Spleen (tissue), 11 donors: ENCODE data around the gene KATNA1. TPM values are rescaled to one million over a fixed set of nuclear protein-coding genes. Genes with fewer than 3 reads are reported as not detected.

ENCODE experiments used
- DNase-seq: peaks from one replicate; pipeline ENCODE4 v3.0.0-alpha.2; 2020
- H3K27ac ChIP-seq, 8 donors: fragments of 200-600 bp; sonication (generic) in 7 of 8; 1 replicate in 4 of 8; 2 replicates in 4 of 8; pipeline versions ENCODE4 v1.5.0 to v1.8.0; 2016 to 2021; ENCODE audit warnings: inconsistent platforms in 4 of 8, mild to moderate bottlenecking in 4 of 8, moderate library complexity in 1 of 8
- H3K27me3 ChIP-seq, 7 donors: fragments of 200-600 bp; sonication (generic) in 6 of 7; replicated peaks in 1 of 7; 1 replicate in 4 of 7; 2 replicates in 3 of 7; pipeline versions ENCODE4 v1.5.0 to v1.8.0; 2016 to 2021; ENCODE audit warnings: inconsistent platforms in 3 of 7, mild to moderate bottlenecking in 1 of 7
- H3K36me3 ChIP-seq, 6 donors: fragments of 200-600 bp; sonication (generic) in 5 of 6; 1 replicate in 4 of 6; 2 replicates in 2 of 6; pipeline versions ENCODE4 v1.5.0 to v1.8.0; 2016 to 2021; ENCODE audit warnings: inconsistent platforms in 2 of 6
- H3K4me1 ChIP-seq, 6 donors: fragments of 200-600 bp; sonication (generic) in 5 of 6; 1 replicate in 3 of 6; 2 replicates in 3 of 6; pipeline versions ENCODE4 v1.5.0 to v1.8.0; 2016 to 2021; ENCODE audit warnings: inconsistent platforms in 3 of 6
- H3K4me3 ChIP-seq, 8 donors: fragments of 200-600 bp; sonication (generic) in 7 of 8; 1 replicate in 4 of 8; 2 replicates in 4 of 8; pipeline versions ENCODE4 v1.5.0 to v1.8.0; 2016 to 2021; ENCODE audit warnings: inconsistent platforms in 4 of 8, mild to moderate bottlenecking in 4 of 8, moderate library complexity in 2 of 8
- H3K9me3 ChIP-seq, 8 donors: fragments of 200-600 bp; sonication (generic) in 7 of 8; 1 replicate in 4 of 8; 2 replicates in 4 of 8; pipeline versions ENCODE4 v1.5.0 to v1.8.0; 2016 to 2021; ENCODE audit warnings: inconsistent platforms in 4 of 8
- CTCF ChIP-seq, 11 experiments: fragments of 200-600 bp in 7 of 11; fragments of 450-650 bp in 4 of 11; sonication (generic) in 4 of 11; IDR thresholded peaks in 8 of 11; conservative IDR thresholded peaks in 3 of 11; 1 replicate in 7 of 11; 2 replicates in 4 of 11; pipeline versions ENCODE4 v1.4.0 to v1.8.0; 2016 to 2021; ENCODE audit warnings: antibody characterized with exemption in 11 of 11, inconsistent platforms in 4 of 11, mild to moderate bottlenecking in 1 of 11
- POLR2A ChIP-seq, 3 donors: fragments of 450-650 bp; IDR thresholded peaks; one replicate each; pipeline ENCODE4 v1.5.1; 2017; ENCODE audit warnings: antibody characterized with exemption in 3 of 3, mild to moderate bottlenecking in 1 of 3
- POLR2AphosphoS5 ChIP-seq, 3 donors: sonication (generic); formaldehyde crosslinking; IDR thresholded peaks; one replicate each; pipeline ENCODE4 v1.5.1; 2017; ENCODE audit warnings: antibody characterized with exemption in 3 of 3
- WGBS, 5 donors: extraction: QIAGEN DNeasy Blood & Tissue Kit in 3 of 5; methylation state at CpG; one replicate each; pipeline versions ENCODE4 v1.1.5 to v1.1.7; 2013 to 2018; 5-methylcytosine and 5-hydroxymethylcytosine counted together
- intact Hi-C: fragments of 100-400 bp; cut with DNase I; formaldehyde crosslinking; loops from one replicate; pipeline ENCODE4 v1.15.0; 2023; ENCODE audit warnings: low total_unique reads
- polyA plus RNA-seq, 3 donors: library from polyadenylated mRNA; stranded (reverse); fragments of 200-250 nt; gene quantifications; one replicate each; pipeline ENCODE4 v1.2.1, GENCODE V29; 2013
- total RNA-seq, 7 donors: library from RNA; depleted of rRNA in 3 of 7; stranded (reverse); fragments of >200 nt in 3 of 7; fragmentation: NEBNext Ultra II Directional in 4 of 7; extraction: Animal tissue kit (Norgen Biotek cat#: 25700) in 4 of 7; gene quantifications; one replicate each; pipeline versions ENCODE4 v1.1.0 to v1.2.1, GENCODE V29; 2016 to 2021
- donor health status: healthy with polysubstance abuse.
- donor health status: DM: no; HTN: no; CAD: no; lungs with moderate emphysema.
- donor health status: DM: no; HTN: no; CAD: no.
- donor health status: Bipolar disorder and iron deficiency.
- donor health status: healthy.
- donor health status: DM: no; HTN: no; CAD: no.
- donor health status: DM: yes; HTN: yes; CAD: no.

The KATNA1 gene
- total and polyA plus RNA-seq, 10 donors, result 9.3 to 28.5 (median 15.7) TPM

GRCh38 chr6:149581349-149581748 is 67.2 kb downstream of the KATNA1 start:
- no peaks in the 10 kb centered on the region for H3K4me1 ChIP-seq
- DNase-seq, result no peak
- intact Hi-C loops, result no loop called here
- TF ChIP-seq POLR2AphosphoS5 (IDR thresholded peaks at IDR 0.05), result no peak
- no peak for TF ChIP-seq POLR2A (IDR thresholded peaks at IDR 0.05)
- no peak for TF ChIP-seq CTCF (IDR thresholded peaks at IDR 0.05 in 8 of 11, conservative IDR thresholded peaks at IDR 0.05 in 3 of 11)
- no peaks in the 10 kb centered on the region for H3K27me3 ChIP-seq
- H3K36me3 ChIP-seq, result peaks cover 0 to 96% (median 61%) of the 10 kb centered on the region in 6 donors
- WGBS, 5 donors, result 97 to 98% (median 98%) methylated on average over 5 of the region's 5 CpGs
- no peak overlapping the region for H3K27ac ChIP-seq
- no peaks in the 10 kb centered on the region for H3K9me3 ChIP-seq
- no peak overlapping the region for H3K4me3 ChIP-seq

DNA sequence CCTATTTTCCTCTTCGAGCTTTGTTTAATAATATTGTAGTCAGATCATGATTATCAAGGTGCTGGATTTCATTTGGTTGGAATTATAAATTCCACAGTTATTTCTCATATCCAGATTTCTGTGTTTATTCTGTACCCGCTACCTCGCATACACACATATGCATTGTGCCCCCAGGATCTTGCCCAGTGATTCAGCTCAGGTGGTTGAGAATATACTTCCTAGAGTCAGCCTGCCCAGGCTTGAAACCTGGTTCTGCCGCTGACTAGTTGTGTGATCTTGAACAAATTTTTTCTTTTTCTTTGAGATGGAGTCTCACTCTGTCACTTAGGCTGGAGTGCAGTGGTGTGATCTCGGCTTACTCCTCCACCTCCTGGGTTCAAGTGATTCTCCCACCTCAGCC is 67.6 kb downstream of the KATNA1 start:
- Histone ChIP-seq H3K4me3 (no peak overlapping the region), H3K36me3 (peaks cover 0 to 96% (median 56%) of the 10 kb centered on the region in 6 donors), H3K4me1 (no peaks in the 10 kb centered on the region), H3K27me3 (no peaks in the 10 kb centered on the region), H3K27ac (no peak overlapping the region), H3K9me3 (no peaks in the 10 kb centered on the region)
- DNase-seq, result no peak
- intact Hi-C loops, result no loop called here
- TF ChIP-seq CTCF (IDR thresholded peaks at IDR 0.05 in 8 of 11, conservative IDR thresholded peaks at IDR 0.05 in 3 of 11) (no peak), POLR2AphosphoS5 (IDR thresholded peaks at IDR 0.05) (no peak), POLR2A (IDR thresholded peaks at IDR 0.05) (no peak)
- WGBS, 5 donors, result 92 to 98% (median 98%) methylated on average over 5 of the region's 5 CpGs

DNA sequence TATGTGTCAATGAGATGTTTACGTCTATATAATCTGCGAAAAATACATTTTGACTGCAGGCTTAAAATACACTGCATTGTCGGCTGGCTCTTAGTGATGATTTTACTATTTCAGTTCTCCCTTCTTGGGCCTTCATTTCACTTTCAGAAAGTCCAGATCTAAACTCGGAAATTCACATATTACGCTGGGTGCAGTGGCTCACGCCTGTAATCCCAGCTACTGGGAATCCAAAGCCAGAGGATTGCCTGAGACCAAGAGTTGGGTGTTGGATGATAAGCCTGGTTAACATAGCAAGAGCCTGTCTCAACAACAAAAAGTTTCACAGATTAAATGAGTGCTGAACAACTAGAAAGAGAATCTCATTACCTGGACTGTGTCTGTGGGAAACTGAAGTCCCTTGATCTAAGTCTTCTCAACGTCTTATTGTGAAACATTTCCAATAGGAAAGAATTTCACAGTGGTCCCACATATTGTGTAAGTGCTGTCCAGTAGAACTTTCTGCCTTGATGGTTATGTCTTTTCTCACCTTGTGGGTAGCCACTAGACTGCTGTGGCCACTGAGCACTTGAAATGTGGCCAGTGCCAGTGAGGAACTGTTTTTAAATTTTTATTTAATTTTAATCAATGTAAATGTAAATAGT is 80.4 kb downstream of the KATNA1 start:
- no peaks in the 10 kb centered on the region for H3K27me3 ChIP-seq
- peak overlapping the region in 2 of 8 donors; percentile 87 to 97 for H3K4me3 ChIP-seq
- intact Hi-C loops, result loop anchor here (10.0 kb wide), 1 partner anchor 147 kb away; the partner anchor contains the start of gene LATS1
- peaks cover 0 to 6% (median 3%) of the 10 kb centered on the region in 6 donors for H3K36me3 ChIP-seq
- peaks cover 15 to 56% (median 31%) of the 10 kb centered on the region in 6 donors for H3K4me1 ChIP-seq
- 70 to 81% (median 75%) methylated on average over 7 of the region's 7 CpGs for WGBS, 5 donors
- H3K9me3 ChIP-seq, result no peaks in the 10 kb centered on the region
- DNase-seq, result no peak
- H3K27ac ChIP-seq, result no peak overlapping the region
- TF ChIP-seq POLR2AphosphoS5 (IDR thresholded peaks at IDR 0.05) (no peak), POLR2A (IDR thresholded peaks at IDR 0.05) (no peak), CTCF (IDR thresholded peaks at IDR 0.05 in 8 of 11, conservative IDR thresholded peaks at IDR 0.05 in 3 of 11) (no peak)

- peaks cover 15 to 56% (median 31%) of the 10 kb centered on the region in 6 donors for H3K4me1 ChIP-seq
- no peaks in the 10 kb centered on the region for H3K36me3 ChIP-seq
- TF ChIP-seq POLR2AphosphoS5 (IDR thresholded peaks at IDR 0.05), result no peak
- no peak for TF ChIP-seq CTCF (IDR thresholded peaks at IDR 0.05 in 8 of 11, conservative IDR thresholded peaks at IDR 0.05 in 3 of 11)
- no peak for TF ChIP-seq POLR2A (IDR thresholded peaks at IDR 0.05)
- H3K27ac ChIP-seq, result peak overlapping the region; percentile 89 to 96 (median 94)
- no peak for DNase-seq
- no peaks in the 10 kb centered on the region for H3K9me3 ChIP-seq
- 33 to 42% (median 38%) methylated on average over 12 of the region's 12 CpGs for WGBS, 5 donors
- no peaks in the 10 kb centered on the region for H3K27me3 ChIP-seq
- peak overlapping the region; percentile 78 to 97 (median 89) for H3K4me3 ChIP-seq
- intact Hi-C loops, result loop anchor here (10.0 kb wide), 1 partner anchor 148 kb away; the partner anchor contains the start of gene LATS1
These were observed 81.3 kb downstream of the KATNA1 start for GRCh38 chr6:149567194-149567586.
